Activated CD4-positive, alpha-beta T cell treated with anti-CD3 and anti-CD28 coated beads for 36 hours (primary cell): ENCODE measurements around the gene CRACR2B. TPM values are rescaled to one million over a fixed set of nuclear protein-coding genes. Genes with fewer than 3 reads are reported as not detected.

Experiments
- ATAC-seq: fragments of 200-7000 bp; cut with Tn5 transposase; one replicate; pipeline ENCODE4 v1.10.0; 2021; ENCODE audit warnings: mild to moderate bottlenecking, moderate library complexity
- CTCF ChIA-PET: fragments of 350-600 bp; sonication (Branson Sonifier 250); formaldehyde crosslinking; loops from one replicate; lab custom pipeline; 2021; ENCODE audit warnings: antibody characterized with exemption; lab: Charles Lee
- POLR2A ChIA-PET: fragments of 350-600 bp; sonication (Branson Sonifier 250); formaldehyde crosslinking; loops from one replicate; lab custom pipeline; 2021; ENCODE audit warnings: antibody characterized with exemption, inconsistent platforms; lab: Charles Lee
- DNase-seq: peaks from one replicate; pipeline ENCODE4 v3.0.0-alpha.2; 2020
- H3K27ac Mint-ChIP-seq: one replicate; pipeline ENCODE4 v1.8.0; 2021; ENCODE audit warnings: mixed read lengths
- H3K27me3 Mint-ChIP-seq: one replicate; pipeline ENCODE4 v1.8.0; 2021; ENCODE audit warnings: mixed read lengths
- H3K36me3 Mint-ChIP-seq: one replicate; pipeline ENCODE4 v1.8.0; 2021; ENCODE audit warnings: low read depth, mixed read lengths
- H3K4me1 Mint-ChIP-seq: one replicate; pipeline ENCODE4 v1.8.0; 2021; ENCODE audit warnings: mixed read lengths
- H3K4me3 Mint-ChIP-seq: one replicate; pipeline ENCODE4 v1.8.0; 2021; ENCODE audit warnings: mild to moderate bottlenecking, moderate library complexity, mixed read lengths
- H3K9me3 Mint-ChIP-seq: one replicate; pipeline ENCODE4 v1.8.0; 2021; ENCODE audit warnings: low read depth, mixed read lengths
- intact Hi-C, 2 experiments: fragments of 100-400 bp; cut with DNase I in 1 of 2; cut with micrococcal nuclease in 1 of 2; formaldehyde crosslinking; loops; one replicate each; pipeline versions ENCODE4 v1.14.2 to v1.15.1; 2022 to 2024; cut with DNase I, micrococcal nuclease
- total RNA-seq, 2 experiments: library from RNA; stranded (reverse); gene quantifications; one replicate each; pipeline ENCODE4 v1.2.3, GENCODE V29; 2021

Gene CRACR2B
- total RNA-seq, 2 experiments from 2014 or later: 0.33 to 0.50 TPM

- ATAC-seq (no peak), DNase-seq (peak; percentile 37)
- CTCF ChIA-PET: interaction anchor here (0.7 to 1.4 kb wide), 4 partner anchors 21 to 184 kb away, joined by 3 to 5 read pairs (median 4); no protein-coding TSS in a partner anchor
- Mint-ChIP-seq H3K4me1 (peaks cover 13% of the 10 kb centered on the region), H3K4me3 (peak overlapping the region; percentile 79), H3K9me3 (no peaks in the 10 kb centered on the region), H3K36me3 (peaks cover 13% of the 10 kb centered on the region), H3K27me3 (no peaks in the 10 kb centered on the region), H3K27ac (peak overlapping the region; percentile 67)
- POLR2A ChIA-PET: interaction anchor here (1.1 to 2.1 kb wide), 4 partner anchors 13 to 23 kb away, joined by 3 to 10 read pairs (median 4); partner anchors contain the start of genes GATD1, PNPLA2 and RPLP2
- intact Hi-C loops: loop anchor here (1.0 to 10.0 kb wide), 11 partner anchors 9 to 560 kb away; partner anchors contain the start of genes GATD1 (in 2 of the 2), IFITM1 (in 1 of the 2), PHRF1 (in 1 of the 2) and PIDD1 (in 1 of the 2)
Measured at GRCh38 chr11:796565-797295, 31.0 kb upstream of the CRACR2B start.

GRCh38 chr11:797296-798092 lies 30.2 kb upstream of the CRACR2B start:
- ChIA-PET CTCF (interaction anchor here (0.7 to 1.4 kb wide), 3 partner anchors 51 to 185 kb away, joined by 3 read pairs; no protein-coding TSS in a partner anchor), POLR2A (interaction anchor here (1.1 to 2.1 kb wide), 3 partner anchors 12 to 22 kb away, joined by 3 to 10 read pairs (median 4); partner anchors contain the start of genes PNPLA2 and RPLP2)
- H3K27ac Mint-ChIP-seq: peak overlapping the region; percentile 67

GRCh38 chr11:798093-798713 lies 29.5 kb upstream of the CRACR2B start, which contains the start of gene SLC25A22:
Gene SLC25A22 (minus strand): TSS chr11:798281. CDS start chr11:795006, 3,275 bp downstream.
- ATAC-seq (peak; percentile 63), DNase-seq (peak; percentile 92)
- peaks cover 13% of the 10 kb centered on the region for H3K4me1 Mint-ChIP-seq
- intact Hi-C loops: loop anchor here (1.0 to 10.0 kb wide), 8 partner anchors 11 to 486 kb away; partner anchors contain the start of genes PHRF1 (in 2 of the 2), DEAF1 (in 1 of the 2), HRAS (in 1 of the 2) and IFITM1 (in 1 of the 2)
- H3K4me3 Mint-ChIP-seq: peak within 1 kb of the TSS; percentile 79
- ChIA-PET POLR2A (no interaction called here), CTCF (interaction anchor here (0.8 kb wide), 1 partner anchor 95 kb away, joined by 3 read pairs; no protein-coding TSS in a partner anchor)
- H3K27me3 Mint-ChIP-seq: no peaks in the 10 kb centered on the region
- no peaks in the 10 kb centered on the region for H3K9me3 Mint-ChIP-seq
- peak within 1 kb of the TSS; percentile 67 for H3K27ac Mint-ChIP-seq
- peaks cover 15% of the 10 kb centered on the region for H3K36me3 Mint-ChIP-seq

More at GRCh38 chr11:797296-798092, 30.2 kb upstream of the CRACR2B start:
- peak; percentile 87 for DNase-seq
- Mint-ChIP-seq H3K36me3 (peaks cover 13% of the 10 kb centered on the region), H3K9me3 (no peaks in the 10 kb centered on the region), H3K27me3 (no peaks in the 10 kb centered on the region), H3K4me3 (peak overlapping the region; percentile 79), H3K4me1 (peaks cover 13% of the 10 kb centered on the region)
- ATAC-seq: peak; percentile 45
- intact Hi-C loops: loop anchor here (1.0 to 10.0 kb wide), 12 partner anchors 8 to 528 kb away; partner anchors contain the start of genes PHRF1 (in 2 of the 2), RPLP2 (in 2 of the 2), DEAF1 (in 1 of the 2) and GATD1 (in 1 of the 2)

- H3K27ac Mint-ChIP-seq: no peak overlapping the region
- ChIA-PET CTCF (no interaction called here), POLR2A (no interaction called here)
- no peaks in the 10 kb centered on the region for H3K27me3 Mint-ChIP-seq
- H3K4me3 Mint-ChIP-seq: no peak overlapping the region
- ATAC-seq: no peak
- intact Hi-C loops: loop anchor here (5.0 to 10.0 kb wide), 2 partner anchors 225 to 487 kb away; partner anchors contain the start of genes IFITM1 (in 1 of the 2) and PHRF1 (in 1 of the 2)
- no peak for DNase-seq
- H3K4me1 Mint-ChIP-seq: peaks cover 13% of the 10 kb centered on the region
- H3K36me3 Mint-ChIP-seq: peaks cover 6% of the 10 kb centered on the region
- no peaks in the 10 kb centered on the region for H3K9me3 Mint-ChIP-seq
Measured at GRCh38 chr11:799641-800316, 27.9 kb upstream of the CRACR2B start.

GRCh38 chr11:800473-800872 lies 27.2 kb upstream of the CRACR2B start:
- POLR2A ChIA-PET: no interaction called here
- DNase-seq: no peak
- Mint-ChIP-seq H3K27ac (no peak overlapping the region), H3K9me3 (no peaks in the 10 kb centered on the region), H3K4me1 (peaks cover 10% of the 10 kb centered on the region), H3K27me3 (no peaks in the 10 kb centered on the region), H3K36me3 (peaks cover 6% of the 10 kb centered on the region), H3K4me3 (no peak overlapping the region)
- CTCF ChIA-PET: no interaction called here
- intact Hi-C loops: no loop called here
- ATAC-seq: no peak

GRCh38 chr11:801097-801780 lies 26.5 kb upstream of the CRACR2B start:
- no peak for DNase-seq
- H3K9me3 Mint-ChIP-seq: no peaks in the 10 kb centered on the region
- no peak overlapping the region for H3K27ac Mint-ChIP-seq
- CTCF ChIA-PET: no interaction called here
- no peaks in the 10 kb centered on the region for H3K27me3 Mint-ChIP-seq
- POLR2A ChIA-PET: no interaction called here
- H3K4me3 Mint-ChIP-seq: no peak overlapping the region
- no peak for ATAC-seq
- intact Hi-C loops: no loop called here
- H3K4me1 Mint-ChIP-seq: peaks cover 9% of the 10 kb centered on the region
- peaks cover 6% of the 10 kb centered on the region for H3K36me3 Mint-ChIP-seq

- Mint-ChIP-seq H3K27ac (no peak overlapping the region), H3K4me1 (peaks cover 6% of the 10 kb centered on the region), H3K36me3 (peaks cover 6% of the 10 kb centered on the region), H3K27me3 (no peaks in the 10 kb centered on the region), H3K9me3 (no peaks in the 10 kb centered on the region), H3K4me3 (no peak overlapping the region)
- no peak for DNase-seq
- POLR2A ChIA-PET: no interaction called here
- ATAC-seq: no peak
- CTCF ChIA-PET: no interaction called here
- intact Hi-C loops: no loop called here
Measured at GRCh38 chr11:802018-802617, 25.6 kb upstream of the CRACR2B start.

- H3K4me3 Mint-ChIP-seq: peak overlapping the region; percentile 26
- ChIA-PET POLR2A (no interaction called here), CTCF (interaction anchor here (1.1 kb wide), 1 partner anchor 247 kb away, joined by 3 read pairs; no protein-coding TSS in a partner anchor)
- no peaks in the 10 kb centered on the region for H3K27me3 Mint-ChIP-seq
- DNase-seq: no peak
- H3K4me1 Mint-ChIP-seq: peaks cover 8% of the 10 kb centered on the region
- no peak overlapping the region for H3K27ac Mint-ChIP-seq
- peaks cover 7% of the 10 kb centered on the region for H3K36me3 Mint-ChIP-seq
- intact Hi-C loops: no loop called here
- H3K9me3 Mint-ChIP-seq: no peaks in the 10 kb centered on the region
- no peak for ATAC-seq
Measured at GRCh38 chr11:802693-803466, 24.8 kb upstream of the CRACR2B start.

- Mint-ChIP-seq H3K4me3 (peak overlapping the region; percentile 76), H3K27me3 (no peaks in the 10 kb centered on the region), H3K4me1 (peaks cover 13% of the 10 kb centered on the region), H3K9me3 (no peaks in the 10 kb centered on the region), H3K36me3 (peaks cover 8% of the 10 kb centered on the region), H3K27ac (no peak overlapping the region)
- CTCF ChIA-PET: interaction anchor here (1.1 kb wide), 1 partner anchor 248 kb away, joined by 3 read pairs; no protein-coding TSS in a partner anchor
- no peak for ATAC-seq
- intact Hi-C loops: no loop called here
- POLR2A ChIA-PET: no interaction called here
- DNase-seq: no peak
Measured at GRCh38 chr11:803467-803742, 24.3 kb upstream of the CRACR2B start.
